GM12873 (cell line): Measurements from ENCODE around the gene SH2B3.

Source experiments
- CTCF ChIP-seq: IDR thresholded peaks from 2 replicates; pipeline ENCODE4 v1.5.1; 2012; ENCODE audit warnings: low read depth, mild to moderate bottlenecking, moderate library complexity, low read length, control low read depth; ENCODE audit not compliant: insufficient read depth; ENCODE audit errors: missing control alignments

Gene SH2B3

GRCh38 chr12:111445726-111446581 lies 40.2 kb downstream of the SH2B3 start:
- TF ChIP-seq CTCF: no peak

- no peak for TF ChIP-seq CTCF
These were observed 41.2 kb downstream of the SH2B3 start for GRCh38 chr12:111446631-111447570.

GRCh38 chr12:111447571-111448265 lies 42.0 kb downstream of the SH2B3 start:
- TF ChIP-seq CTCF: no peak

- TF ChIP-seq CTCF: no peak
These were observed 42.6 kb downstream of the SH2B3 start for GRCh38 chr12:111448266-111448830.

GRCh38 chr12:111448846-111449790 lies 43.4 kb downstream of the SH2B3 start:
- TF ChIP-seq CTCF: no peak

- no peak for TF ChIP-seq CTCF
These were observed 45.0 kb downstream of the SH2B3 start for GRCh38 chr12:111450676-111451075.
